NB4 (cell line): Measurements from ENCODE around the gene FERMT1.
A peak's percentile ranks its signal among the peaks of the same experiment; 100 is the strongest.

Source experiments
- DNase-seq: peaks from one replicate; pipeline ENCODE4 v3.0.0; 2010; ENCODE audit warnings: low read depth
- H3K4me3 ChIP-seq: one replicate; pipeline ENCODE4 v1.5.1; 2011; ENCODE audit warnings: mild to moderate bottlenecking, low read depth, low read length, moderate library complexity
- CTCF ChIP-seq: IDR thresholded peaks from one replicate; pipeline ENCODE4 v1.5.1; 2012; ENCODE audit warnings: low read depth, low read length
- MAX ChIP-seq: IDR thresholded peaks from 2 replicates; pipeline ENCODE4 v1.6.1; 2011; ENCODE audit warnings: low read depth, low read length
- MYC ChIP-seq: IDR thresholded peaks from 2 replicates; pipeline ENCODE4 v1.6.1; 2011; ENCODE audit warnings: low read depth, low read length
- POLR2A ChIP-seq: IDR thresholded peaks from 2 replicates; pipeline ENCODE4 v1.6.1; 2011; ENCODE audit warnings: mild to moderate bottlenecking; ENCODE audit not compliant: insufficient read length; ENCODE audit errors: extremely low read depth

FERMT1 gene, protein sequence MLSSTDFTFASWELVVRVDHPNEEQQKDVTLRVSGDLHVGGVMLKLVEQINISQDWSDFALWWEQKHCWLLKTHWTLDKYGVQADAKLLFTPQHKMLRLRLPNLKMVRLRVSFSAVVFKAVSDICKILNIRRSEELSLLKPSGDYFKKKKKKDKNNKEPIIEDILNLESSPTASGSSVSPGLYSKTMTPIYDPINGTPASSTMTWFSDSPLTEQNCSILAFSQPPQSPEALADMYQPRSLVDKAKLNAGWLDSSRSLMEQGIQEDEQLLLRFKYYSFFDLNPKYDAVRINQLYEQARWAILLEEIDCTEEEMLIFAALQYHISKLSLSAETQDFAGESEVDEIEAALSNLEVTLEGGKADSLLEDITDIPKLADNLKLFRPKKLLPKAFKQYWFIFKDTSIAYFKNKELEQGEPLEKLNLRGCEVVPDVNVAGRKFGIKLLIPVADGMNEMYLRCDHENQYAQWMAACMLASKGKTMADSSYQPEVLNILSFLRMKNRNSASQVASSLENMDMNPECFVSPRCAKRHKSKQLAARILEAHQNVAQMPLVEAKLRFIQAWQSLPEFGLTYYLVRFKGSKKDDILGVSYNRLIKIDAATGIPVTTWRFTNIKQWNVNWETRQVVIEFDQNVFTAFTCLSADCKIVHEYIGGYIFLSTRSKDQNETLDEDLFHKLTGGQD

DNA sequence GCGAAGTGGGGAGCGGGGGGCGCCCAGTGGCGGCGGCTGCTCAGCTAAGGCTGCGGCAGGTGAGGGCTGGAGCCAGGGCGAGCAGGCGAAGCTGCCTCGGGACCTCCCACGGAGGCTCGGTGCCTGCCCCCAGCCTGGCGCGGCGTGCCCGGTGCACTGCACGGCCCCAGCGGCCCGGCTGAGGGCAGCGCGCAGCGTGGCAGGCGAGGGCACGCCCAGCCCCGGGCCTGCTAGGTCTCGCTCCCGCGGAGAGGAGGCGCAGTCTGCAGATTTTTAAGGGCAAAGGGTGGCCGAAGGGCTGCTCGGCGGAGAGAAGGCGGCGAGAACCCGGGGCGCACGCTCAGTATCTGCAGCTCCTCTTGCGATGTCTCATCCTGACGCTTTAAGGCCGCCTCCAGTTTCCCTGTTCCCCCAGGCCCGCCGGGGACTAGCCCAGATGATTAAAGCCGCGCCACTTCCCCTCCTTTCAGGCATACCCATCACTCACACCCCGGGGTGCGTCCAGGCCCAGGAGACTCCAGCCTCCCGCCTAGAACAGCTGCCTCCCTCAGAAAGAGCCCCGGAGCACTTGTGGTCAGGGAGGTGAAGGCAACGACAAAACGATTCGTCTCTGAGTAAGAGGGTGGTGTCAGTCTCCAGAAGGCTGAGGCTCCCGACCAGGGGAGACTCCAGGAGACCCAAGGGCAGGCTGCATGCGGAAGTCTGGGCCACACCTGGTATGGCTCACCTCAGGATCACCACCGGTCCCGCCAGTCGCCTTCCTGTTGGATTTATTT lies at the start of gene FERMT1:
Gene FERMT1 (minus strand): TSS at position 158 of the 776 bp plus-strand sequence. CDS start 3,476 bp downstream, outside the sequence.
- peak; percentile 94 for DNase-seq
- TF ChIP-seq MAX (no peak; the same call in 1 of the 2 replicates), MYC (peak; percentile 73; the same call in 1 of the 2 replicates), POLR2A (peak; percentile 65)
- peak within 1 kb of the TSS; percentile 81 for H3K4me3 ChIP-seq

DNA sequence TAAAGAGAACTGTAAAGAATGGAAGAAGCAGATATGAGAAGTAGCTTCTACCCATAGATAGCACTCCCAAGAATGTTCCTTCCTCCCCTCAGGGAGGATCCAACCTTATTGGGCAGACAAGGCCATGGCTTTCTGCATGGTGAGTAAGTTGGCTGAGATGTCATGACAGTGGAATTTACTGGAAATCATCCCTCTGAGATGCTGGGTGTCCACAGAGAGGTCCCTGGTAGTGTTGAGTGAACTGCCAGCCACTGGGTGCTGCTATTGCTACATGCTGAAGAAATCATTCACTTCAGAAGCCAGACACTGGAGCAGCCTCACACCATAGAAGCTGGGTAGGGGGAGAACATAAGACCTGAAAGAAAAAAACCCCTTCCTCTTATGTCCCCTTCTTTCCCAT lies 46.4 kb upstream of the FERMT1 start:
- peak; percentile 41 for DNase-seq
- no peak overlapping the region for H3K4me3 ChIP-seq
- TF ChIP-seq CTCF: peak; percentile 43
- no peak for TF ChIP-seq MAX
- no peak for TF ChIP-seq POLR2A
- TF ChIP-seq MYC: no peak

DNA sequence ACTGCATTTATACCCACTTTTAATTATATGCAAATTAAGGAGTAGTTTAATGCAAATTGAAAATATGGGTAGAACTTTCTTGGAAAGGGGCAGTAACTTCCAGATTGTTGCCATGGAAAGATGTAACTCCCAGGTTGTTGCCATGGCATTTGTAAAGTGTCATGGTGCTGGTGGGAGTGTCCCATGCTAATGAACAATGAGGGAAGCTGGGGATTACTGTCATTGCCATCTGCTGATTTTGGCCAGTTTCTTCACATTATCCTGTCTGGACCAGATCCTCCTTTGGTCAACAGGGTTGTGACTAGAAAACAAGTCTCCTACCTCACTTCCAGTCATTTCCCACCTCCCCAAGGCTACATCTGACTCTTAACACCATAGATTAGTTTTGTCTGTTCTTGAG lies 45.4 kb upstream of the FERMT1 start:
- no peak for DNase-seq
- no peak overlapping the region for H3K4me3 ChIP-seq
- TF ChIP-seq MAX (no peak), POLR2A (no peak), MYC (no peak), CTCF (no peak)

GRCh38 chr20:6165346-6165745 lies 42.5 kb upstream of the FERMT1 start:
- H3K4me3 ChIP-seq: no peak overlapping the region
- TF ChIP-seq POLR2A (no peak), CTCF (no peak), MAX (no peak), MYC (no peak)
- no peak for DNase-seq

DNA sequence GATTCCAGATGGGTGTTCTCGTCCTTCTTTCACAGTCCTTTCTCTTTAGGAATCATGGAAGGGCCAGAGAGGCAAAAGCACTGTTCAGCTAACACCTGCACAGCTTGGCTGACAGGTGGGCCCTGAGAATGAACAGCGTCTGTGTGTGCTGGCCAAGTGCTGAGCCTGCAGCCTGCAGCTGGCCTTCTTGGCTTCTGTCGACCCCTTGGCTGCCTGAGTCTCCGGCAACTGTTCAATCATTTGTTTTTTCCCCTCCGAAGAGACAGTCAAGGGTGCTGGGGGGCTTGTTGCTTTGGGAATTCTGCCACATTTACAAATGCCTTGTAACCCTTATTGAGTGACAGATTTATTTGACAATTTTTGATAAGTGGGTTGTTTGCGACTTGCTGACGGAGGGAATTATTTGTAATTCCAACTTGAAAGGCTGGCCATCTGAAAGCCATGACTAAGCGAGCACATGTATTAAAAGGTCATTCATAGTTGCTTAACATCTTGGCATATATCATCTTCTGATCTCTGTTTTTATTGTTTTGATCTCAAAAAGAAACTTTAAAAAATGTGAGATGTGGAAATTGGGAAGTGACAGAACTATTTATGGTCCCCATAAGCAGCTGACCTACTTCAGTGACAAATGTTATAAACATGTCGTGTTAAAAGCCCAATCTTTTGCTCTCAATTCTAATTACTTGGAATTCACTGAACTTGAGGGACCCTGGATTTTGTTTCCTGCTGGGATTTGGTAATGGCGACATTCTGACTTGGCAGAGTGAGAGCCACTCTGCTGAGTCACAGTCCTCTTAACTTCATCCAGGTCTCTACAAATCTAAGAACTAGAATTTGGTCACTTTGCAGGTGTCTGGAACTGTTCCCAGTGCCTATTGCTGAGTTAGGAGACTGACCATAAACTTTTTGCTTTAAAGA lies 41.9 kb upstream of the FERMT1 start:
- no peak for TF ChIP-seq MYC
- TF ChIP-seq CTCF: no peak
- no peak for TF ChIP-seq POLR2A
- TF ChIP-seq MAX: no peak
- DNase-seq: no peak
- no peak overlapping the region for H3K4me3 ChIP-seq
